Ishikawa (cell line): ENCODE data around the gene NPSR1.

Experiments used
- EP300 ChIP-seq: IDR thresholded peaks from 2 replicates; pipeline ENCODE4 v1.6.1; 2012; ENCODE audit warnings: borderline replicate concordance
- NFIC ChIP-seq: IDR thresholded peaks from 2 replicates; pipeline ENCODE4 v1.6.1; 2012
- REST ChIP-seq: IDR thresholded peaks from 2 replicates; pipeline ENCODE4 v1.6.1; 2012; ENCODE audit warnings: low read depth, mild to moderate bottlenecking
- TAF1 ChIP-seq: IDR thresholded peaks from 2 replicates; pipeline ENCODE4 v1.6.1; 2012; ENCODE audit warnings: low read depth, mild to moderate bottlenecking

GRCh38 chr7:34750209-34750608 is 92.2 kb downstream of the NPSR1 start:
- TF ChIP-seq TAF1 (no peak), EP300 (no peak), NFIC (no peak), REST (no peak)
